ENCODE results near the gene FGFR3. TPM values are rescaled to one million over a fixed set of nuclear protein-coding genes. Genes with fewer than 3 reads are reported as not detected.

The FGFR3 gene
- 100 to 1,000 TPM in 1 of 5 donors, 10 to 100 TPM in 4; 20.0 to 530 (median 30.3) TPM for total RNA-seq
- polyA plus RNA-seq: 10 to 100 TPM in 1 of 3 donors, 1 to 10 TPM in 2; 1.2 to 84.1 (median 2.7) TPM
- long read RNA-seq, donor 1: 0 reads
- long read RNA-seq, donor 2, full-length matches to known transcripts: 1 of 1 reads
- long read RNA-seq, donor 2, partial matches to known transcripts: 0 of 1 reads
- long read RNA-seq, donor 2, other reads (novel, unspliced or antisense): 0 of 1 reads
- long read RNA-seq, donor 3, partial matches to known transcripts: 15 of 15 reads
- long read RNA-seq, donor 3, other reads (novel, unspliced or antisense): 0 of 15 reads
- long read RNA-seq, donor 4: 0 reads
- long read RNA-seq, donor 5, full-length matches to known transcripts: 1 of 1 reads
- long read RNA-seq, donor 5, partial matches to known transcripts: 0 of 1 reads
- long read RNA-seq, donor 5, other reads (novel, unspliced or antisense): 0 of 1 reads
- long read RNA-seq, donor 6: 0 reads
- long read RNA-seq, donor 7, full-length matches to known transcripts: 2 of 24 reads
- long read RNA-seq, donor 7, partial matches to known transcripts: 22 of 24 reads
- long read RNA-seq, donor 7, other reads (novel, unspliced or antisense): 0 of 24 reads
- long read RNA-seq, donor 8, full-length matches to known transcripts: 2 of 21 reads
- long read RNA-seq, donor 8, partial matches to known transcripts: 19 of 21 reads
- long read RNA-seq, donor 8, other reads (novel, unspliced or antisense): 0 of 21 reads
- long read RNA-seq, donor 9, partial matches to known transcripts: 22 of 22 reads
- long read RNA-seq, donor 9, other reads (novel, unspliced or antisense): 0 of 22 reads
- long read RNA-seq, donor 10, full-length matches to known transcripts: 2 of 2 reads
- long read RNA-seq, donor 10, partial matches to known transcripts: 0 of 2 reads
- long read RNA-seq, donor 10, other reads (novel, unspliced or antisense): 0 of 2 reads

DNA sequence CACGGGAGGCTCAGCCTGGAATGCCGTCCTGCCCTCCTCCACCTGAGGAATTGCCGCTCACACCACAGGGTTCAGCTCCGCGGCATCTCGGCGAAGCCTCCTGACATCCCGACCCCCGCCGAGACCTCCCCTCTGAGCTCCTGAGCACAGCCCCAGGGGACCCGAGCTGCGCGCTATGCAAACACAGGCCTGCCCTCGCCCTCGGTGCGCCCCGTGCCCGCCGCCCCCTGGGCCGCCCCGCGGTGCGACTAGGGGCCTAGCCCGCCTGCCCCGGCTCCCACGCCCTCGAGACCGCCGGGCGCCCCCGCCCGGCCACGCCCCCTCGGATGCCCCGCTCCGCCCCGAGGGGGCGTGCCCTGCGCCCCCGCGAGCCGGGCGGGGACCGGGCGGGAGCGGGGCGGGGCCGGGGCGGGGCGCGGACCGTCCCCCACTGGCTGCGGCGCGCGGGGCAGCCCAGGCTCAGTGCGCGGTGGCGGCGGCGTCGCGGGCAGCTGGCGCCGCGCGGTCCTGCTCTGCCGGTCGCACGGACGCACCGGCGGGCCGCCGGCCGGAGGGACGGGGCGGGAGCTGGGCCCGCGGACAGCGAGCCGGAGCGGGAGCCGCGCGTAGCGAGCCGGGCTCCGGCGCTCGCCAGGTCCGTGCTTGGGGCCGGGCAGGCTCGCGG is at the start of gene FGFR3:
TSS of gene FGFR3 (plus strand) at position 462 of the 664 bp plus-strand sequence. CDS start 642 bp downstream, outside the sequence.
- intact Hi-C loops (cut with DNase I; ENCODE audit: low total_unique reads): no loop called here
- 2 to 12% (median 4%) methylated on average over 7 to 95 of the region's 95 CpGs; no CpG with 5 or more reads in 1 of the 5 donors for WGBS, 5 donors
- peak; percentile 45 to 84 for DNase-seq
- H3K4me3 ChIP-seq: peak within 1 kb of the TSS; percentile 52 to 64 (median 58)
- peaks cover 8 to 63% (median 36%) of the 10 kb centered on the region in 3 donors for H3K27me3 ChIP-seq
- peak in 1 of 3 donors; percentile 44 for TF ChIP-seq POLR2AphosphoS5 (IDR thresholded peaks at IDR 0.05)
- no peak for TF ChIP-seq EP300 (IDR thresholded peaks at IDR 0.05)
- no peaks in the 10 kb centered on the region for H3K9me3 ChIP-seq
- H3K4me1 ChIP-seq: peaks cover 25 to 40% (median 30%) of the 10 kb centered on the region in 4 donors
- peak within 1 kb of the TSS; percentile 36 to 73 (median 49) for H3K27ac ChIP-seq
- no peaks in the 10 kb centered on the region for H3K36me3 ChIP-seq

DNA sequence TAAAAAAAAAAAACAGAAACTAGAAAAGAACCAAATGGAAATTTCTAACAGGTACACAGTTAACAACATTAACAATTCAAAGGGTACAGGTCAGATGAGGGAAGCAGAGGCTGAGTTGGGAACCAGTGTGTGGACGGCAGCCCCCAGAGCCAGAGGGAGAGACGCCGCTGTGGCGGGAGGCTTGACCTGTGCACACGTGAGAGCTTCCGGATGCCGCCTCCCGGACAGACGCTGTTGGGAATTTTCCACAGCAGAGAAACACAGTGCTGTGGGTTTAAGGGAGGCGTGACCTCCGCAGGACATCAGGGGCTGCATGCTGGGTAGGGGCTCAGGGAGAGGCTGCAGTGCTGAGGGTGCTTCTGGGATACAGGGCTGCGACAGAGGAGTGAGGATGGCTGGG is 49.5 kb upstream of the FGFR3 start:
- Histone ChIP-seq H3K27ac (no peak overlapping the region), H3K27me3 (peaks cover 0 to 13% (median 4%) of the 10 kb centered on the region in 3 donors), H3K4me1 (peaks cover 13 to 22% (median 18%) of the 10 kb centered on the region in 4 donors), H3K4me3 (no peak overlapping the region), H3K36me3 (peaks cover 4 to 62% (median 42%) of the 10 kb centered on the region in 4 donors), H3K9me3 (peaks cover 0 to 7% (median under 1%) of the 10 kb centered on the region in 4 donors)
- no peak for TF ChIP-seq POLR2A (IDR thresholded peaks at IDR 0.05)
- no peak for TF ChIP-seq POLR2AphosphoS5 (IDR thresholded peaks at IDR 0.05)
- TF ChIP-seq, protein P1, sequence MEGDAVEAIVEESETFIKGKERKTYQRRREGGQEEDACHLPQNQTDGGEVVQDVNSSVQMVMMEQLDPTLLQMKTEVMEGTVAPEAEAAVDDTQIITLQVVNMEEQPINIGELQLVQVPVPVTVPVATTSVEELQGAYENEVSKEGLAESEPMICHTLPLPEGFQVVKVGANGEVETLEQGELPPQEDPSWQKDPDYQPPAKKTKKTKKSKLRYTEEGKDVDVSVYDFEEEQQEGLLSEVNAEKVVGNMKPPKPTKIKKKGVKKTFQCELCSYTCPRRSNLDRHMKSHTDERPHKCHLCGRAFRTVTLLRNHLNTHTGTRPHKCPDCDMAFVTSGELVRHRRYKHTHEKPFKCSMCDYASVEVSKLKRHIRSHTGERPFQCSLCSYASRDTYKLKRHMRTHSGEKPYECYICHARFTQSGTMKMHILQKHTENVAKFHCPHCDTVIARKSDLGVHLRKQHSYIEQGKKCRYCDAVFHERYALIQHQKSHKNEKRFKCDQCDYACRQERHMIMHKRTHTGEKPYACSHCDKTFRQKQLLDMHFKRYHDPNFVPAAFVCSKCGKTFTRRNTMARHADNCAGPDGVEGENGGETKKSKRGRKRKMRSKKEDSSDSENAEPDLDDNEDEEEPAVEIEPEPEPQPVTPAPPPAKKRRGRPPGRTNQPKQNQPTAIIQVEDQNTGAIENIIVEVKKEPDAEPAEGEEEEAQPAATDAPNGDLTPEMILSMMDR (IDR thresholded peaks at IDR 0.05): no peak
- no peak for TF ChIP-seq EP300 (IDR thresholded peaks at IDR 0.05)
- no peak for DNase-seq
- intact Hi-C loops (cut with DNase I; ENCODE audit: low total_unique reads): no loop called here
- 71 to 96% (median 83%) methylated on average over 12 of the region's 12 CpGs for WGBS, 5 donors

GRCh38 chr4:1743975-1744374 is 49.1 kb upstream of the FGFR3 start:
- peaks cover 4 to 59% (median 40%) of the 10 kb centered on the region in 4 donors for H3K36me3 ChIP-seq
- peaks cover 0 to 18% (median 4%) of the 10 kb centered on the region in 3 donors for H3K27me3 ChIP-seq
- intact Hi-C loops (cut with DNase I; ENCODE audit: low total_unique reads): no loop called here
- H3K4me3 ChIP-seq: no peak overlapping the region
- DNase-seq: no peak
- WGBS, 5 donors: 80 to 96% (median 90%) methylated on average over 4 to 6 of the region's 6 CpGs
- H3K9me3 ChIP-seq: peaks cover 0 to 3% (median 0%) of the 10 kb centered on the region in 4 donors
- H3K4me1 ChIP-seq: peaks cover 16 to 26% (median 21%) of the 10 kb centered on the region in 4 donors
- TF ChIP-seq EP300 (IDR thresholded peaks at IDR 0.05) (no peak), POLR2A (IDR thresholded peaks at IDR 0.05) (no peak), POLR2AphosphoS5 (IDR thresholded peaks at IDR 0.05) (no peak)
- TF ChIP-seq, protein P1 (IDR thresholded peaks at IDR 0.05): no peak
- H3K27ac ChIP-seq: no peak overlapping the region

DNA sequence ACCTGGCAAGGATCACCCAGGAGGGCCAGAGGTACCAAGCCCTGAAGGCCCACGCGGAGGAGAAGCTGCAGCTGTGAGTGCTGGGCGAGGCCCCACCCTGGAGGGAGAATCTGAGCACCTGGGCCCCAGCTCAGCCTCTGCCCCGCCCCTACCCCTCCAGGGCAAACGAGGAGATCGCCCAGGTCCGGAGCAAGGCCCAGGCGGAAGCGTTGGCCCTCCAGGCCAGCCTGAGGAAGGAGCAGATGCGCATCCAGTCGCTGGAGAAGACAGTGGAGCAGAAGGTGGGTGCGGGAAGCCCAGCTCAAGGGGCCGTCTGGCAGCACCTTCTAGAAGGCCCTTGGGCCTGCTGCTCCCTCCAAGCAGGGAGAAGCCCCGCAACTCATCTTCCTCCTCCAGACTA is 48.5 kb upstream of the FGFR3 start:
- TF ChIP-seq POLR2AphosphoS5 (IDR thresholded peaks at IDR 0.05) (no peak), POLR2A (IDR thresholded peaks at IDR 0.05) (no peak), EP300 (IDR thresholded peaks at IDR 0.05) (no peak)
- Histone ChIP-seq H3K36me3 (peaks cover 4 to 53% (median 37%) of the 10 kb centered on the region in 4 donors), H3K4me1 (peaks cover 16 to 26% (median 21%) of the 10 kb centered on the region in 4 donors), H3K27ac (no peak overlapping the region), H3K9me3 (no peaks in the 10 kb centered on the region), H3K27me3 (peaks cover 0 to 21% (median 4%) of the 10 kb centered on the region in 3 donors), H3K4me3 (no peak overlapping the region)
- DNase-seq: no peak
- WGBS, 5 donors: 78 to 85% (median 83%) methylated on average over 14 of the region's 14 CpGs
- intact Hi-C loops (cut with DNase I; ENCODE audit: low total_unique reads): no loop called here
